Osteocyte (in vitro differentiated cells): ENCODE results near the gene ARHGEF3. TPM values are rescaled to one million over a fixed set of nuclear protein-coding genes. Genes with fewer than 3 reads are reported as not detected.

Experiments used
- DNase-seq: peaks from one replicate; pipeline ENCODE4 v3.0.0; 2021; ENCODE audit warnings: mixed read lengths; ENCODE audit not compliant: unreplicated experiment; ENCODE audit errors: extremely low spot score
- H3K27ac Mint-ChIP-seq: one replicate; pipeline ENCODE4 v1.8.0; 2021; ENCODE audit warnings: mild to moderate bottlenecking, mixed read lengths; ENCODE audit not compliant: unreplicated experiment
- H3K27me3 Mint-ChIP-seq: one replicate; pipeline ENCODE4 v1.8.0; 2021; ENCODE audit warnings: mixed read lengths; ENCODE audit not compliant: unreplicated experiment
- H3K36me3 Mint-ChIP-seq: one replicate; pipeline ENCODE4 v1.8.0; 2021; ENCODE audit warnings: mixed read lengths; ENCODE audit not compliant: unreplicated experiment
- H3K4me1 Mint-ChIP-seq: one replicate; pipeline ENCODE4 v1.8.0; 2021; ENCODE audit warnings: mixed read lengths; ENCODE audit not compliant: unreplicated experiment
- H3K4me3 Mint-ChIP-seq: one replicate; pipeline ENCODE4 v1.8.0; 2021; ENCODE audit warnings: mild to moderate bottlenecking, moderate library complexity, mixed read lengths; ENCODE audit not compliant: unreplicated experiment
- H3K9me3 Mint-ChIP-seq: one replicate; pipeline ENCODE4 v1.8.0; 2021; ENCODE audit warnings: mixed read lengths; ENCODE audit not compliant: unreplicated experiment
- CTCF ChIP-seq: fragments of 200-600 bp; sonication (generic); IDR thresholded peaks from 2 replicates; pipeline ENCODE4 v1.5.0; 2021; ENCODE audit warnings: antibody characterized with exemption, mild to moderate bottlenecking, moderate library complexity
- total RNA-seq: library from RNA; stranded (reverse); gene quantifications from 2 replicates; pipeline ENCODE4 v1.2.1, GENCODE V29; 2021

ARHGEF3 gene
- total RNA-seq, 1 donor from 2014 or later, result 2.5 TPM

GRCh38 chr3:56787258-56787775 is 14.4 kb downstream of the ARHGEF3 start:
- Mint-ChIP-seq H3K27ac (no peak overlapping the region), H3K9me3 (no peaks in the 10 kb centered on the region), H3K4me3 (no peak overlapping the region), H3K27me3 (peaks cover 27% of the 10 kb centered on the region), H3K36me3 (no peaks in the 10 kb centered on the region), H3K4me1 (peaks cover 19% of the 10 kb centered on the region)
- no peak for DNase-seq
- TF ChIP-seq CTCF, result no peak

GRCh38 chr3:56785499-56785898 is 16.2 kb downstream of the ARHGEF3 start:
- no peak for TF ChIP-seq CTCF
- no peaks in the 10 kb centered on the region for H3K9me3 Mint-ChIP-seq
- no peak overlapping the region for H3K4me3 Mint-ChIP-seq
- no peak overlapping the region for H3K27ac Mint-ChIP-seq
- H3K27me3 Mint-ChIP-seq, result peaks cover 31% of the 10 kb centered on the region
- no peaks in the 10 kb centered on the region for H3K36me3 Mint-ChIP-seq
- DNase-seq, result no peak
- peaks cover 20% of the 10 kb centered on the region for H3K4me1 Mint-ChIP-seq

- peak overlapping the region; percentile 79 for H3K27ac Mint-ChIP-seq
- H3K9me3 Mint-ChIP-seq, result no peaks in the 10 kb centered on the region
- DNase-seq, result no peak
- H3K36me3 Mint-ChIP-seq, result no peaks in the 10 kb centered on the region
- no peak for TF ChIP-seq CTCF
- no peak overlapping the region for H3K4me3 Mint-ChIP-seq
- peaks cover 20% of the 10 kb centered on the region for H3K4me1 Mint-ChIP-seq
- peaks cover 28% of the 10 kb centered on the region for H3K27me3 Mint-ChIP-seq
Measured at GRCh38 chr3:56784448-56785001, 17.2 kb downstream of the ARHGEF3 start.

GRCh38 chr3:56783644-56784447 is 17.9 kb downstream of the ARHGEF3 start:
- H3K9me3 Mint-ChIP-seq, result no peaks in the 10 kb centered on the region
- DNase-seq, result no peak
- no peaks in the 10 kb centered on the region for H3K36me3 Mint-ChIP-seq
- peaks cover 20% of the 10 kb centered on the region for H3K4me1 Mint-ChIP-seq
- peak overlapping the region; percentile 79 for H3K27ac Mint-ChIP-seq
- H3K27me3 Mint-ChIP-seq, result peaks cover 25% of the 10 kb centered on the region
- H3K4me3 Mint-ChIP-seq, result no peak overlapping the region
- no peak for TF ChIP-seq CTCF

- Mint-ChIP-seq H3K9me3 (no peaks in the 10 kb centered on the region), H3K27me3 (peaks cover 17% of the 10 kb centered on the region), H3K4me3 (no peak overlapping the region), H3K36me3 (no peaks in the 10 kb centered on the region), H3K27ac (peak overlapping the region; percentile 79), H3K4me1 (peaks cover 20% of the 10 kb centered on the region)
- TF ChIP-seq CTCF, result no peak
- DNase-seq, result no peak
Measured at GRCh38 chr3:56782906-56783305, 18.8 kb downstream of the ARHGEF3 start.
